WTC11 (cell line): ENCODE measurements around the gene HHAT. TPM values are rescaled to one million over a fixed set of nuclear protein-coding genes. Genes with fewer than 3 reads are reported as not detected.

ENCODE experiments used
- ATAC-seq: fragments of 200-7000 bp; cut with Tn5 transposase; 2 replicates; pipeline ENCODE4 v1.10.0; 2021; ENCODE audit warnings: mild to moderate bottlenecking, moderate library complexity
- CTCF ChIA-PET: fragments of 300-600 bp; sonication (Branson Sonifier 250); formaldehyde crosslinking; loops from one replicate; lab custom pipeline; 2021; ENCODE audit warnings: antibody characterized with exemption; lab: Charles Lee
- POLR2A ChIA-PET: fragments of 350-600 bp; sonication (Branson Sonifier 250); formaldehyde crosslinking; loops from one replicate; lab custom pipeline; 2021; ENCODE audit warnings: antibody characterized with exemption; lab: Charles Lee
- DNase-seq: peaks from one replicate; pipeline ENCODE4 v3.0.0; 2021; ENCODE audit warnings: low spot score
- H3K27ac Mint-ChIP-seq: 2 replicates; pipeline ENCODE4 v1.8.0; 2021; ENCODE audit warnings: mixed read lengths
- H3K27me3 Mint-ChIP-seq: 2 replicates; pipeline ENCODE4 v1.8.0; 2021; ENCODE audit warnings: low read depth, mild to moderate bottlenecking, moderate library complexity, mixed read lengths
- H3K36me3 Mint-ChIP-seq: 2 replicates; pipeline ENCODE4 v1.8.0; 2021; ENCODE audit warnings: mixed read lengths
- H3K4me1 Mint-ChIP-seq: 2 replicates; pipeline ENCODE4 v1.8.0; 2022; ENCODE audit warnings: mixed read lengths
- H3K4me3 Mint-ChIP-seq: 2 replicates; pipeline ENCODE4 v1.8.0; 2021; ENCODE audit warnings: mild to moderate bottlenecking, moderate library complexity, mixed read lengths
- H3K9me3 Mint-ChIP-seq: 2 replicates; pipeline ENCODE4 v1.8.0; 2021; ENCODE audit warnings: mixed read lengths
- AFF4 ChIP-seq: sonication (generic); formaldehyde crosslinking; IDR thresholded peaks from 2 replicates; pipeline ENCODE4 v1.8.1; 2023; ENCODE audit warnings: mild to moderate bottlenecking, missing genetic modification reagents, borderline replicate concordance
- ATF1 ChIP-seq: sonication (generic); formaldehyde crosslinking; IDR thresholded peaks from 2 replicates; pipeline ENCODE4 v1.8.1; 2023; ENCODE audit warnings: mild to moderate bottlenecking, moderate library complexity, missing genetic modification reagents
- CDX4 ChIP-seq: fragments of 250-450 bp; sonication (Bioruptor Pico); IDR thresholded peaks from 2 replicates; pipeline ENCODE4 v1.9.0; 2021; ENCODE audit warnings: moderate library complexity, mild to moderate bottlenecking, inconsistent platforms, borderline replicate concordance
- CREB1 ChIP-seq: sonication (generic); formaldehyde crosslinking; IDR thresholded peaks from 2 replicates; pipeline ENCODE4 v1.8.0; 2023; ENCODE audit warnings: mild to moderate bottlenecking, missing genetic modification reagents
- CREM ChIP-seq: sonication (generic); formaldehyde crosslinking; IDR thresholded peaks from 2 replicates; pipeline ENCODE4 v1.8.1; 2022; ENCODE audit warnings: mild to moderate bottlenecking, missing genetic modification reagents, moderate library complexity
- E2F5 ChIP-seq: sonication (generic); formaldehyde crosslinking; IDR thresholded peaks from 2 replicates; pipeline ENCODE4 v1.8.1; 2022; ENCODE audit warnings: mild to moderate bottlenecking, moderate library complexity, missing genetic modification reagents
- ELF4 ChIP-seq: sonication (generic); formaldehyde crosslinking; IDR thresholded peaks from 2 replicates; pipeline ENCODE4 v1.8.1; 2022; ENCODE audit warnings: low read depth, mild to moderate bottlenecking, moderate library complexity, missing genetic modification reagents
- FOXK1 ChIP-seq: sonication (generic); formaldehyde crosslinking; IDR thresholded peaks from 2 replicates; pipeline ENCODE4 v1.8.0; 2022; ENCODE audit warnings: mild to moderate bottlenecking, moderate library complexity, missing genetic modification reagents
- GRHL2 ChIP-seq: fragments of 250-450 bp; sonication (Bioruptor Pico); IDR thresholded peaks from 2 replicates; pipeline ENCODE4 v1.8.0; 2022; ENCODE audit warnings: mild to moderate bottlenecking, moderate library complexity; ENCODE audit not compliant: insufficient replicate concordance, severe bottlenecking
- HMGA2 ChIP-seq: fragments of 250-450 bp; sonication (Bioruptor Pico); IDR thresholded peaks from 2 replicates; pipeline ENCODE4 v1.4.0; 2021; ENCODE audit warnings: mild to moderate bottlenecking, moderate library complexity
- IRF1 ChIP-seq: sonication (generic); formaldehyde crosslinking; IDR thresholded peaks from 2 replicates; pipeline ENCODE4 v1.8.0; 2023; ENCODE audit warnings: missing genetic modification reagents
- JAZF1 ChIP-seq: fragments of 250-450 bp; sonication (Bioruptor Pico); IDR thresholded peaks from 2 replicates; pipeline ENCODE4 v1.9.0; 2021; ENCODE audit warnings: moderate library complexity, mild to moderate bottlenecking, inconsistent platforms
- JUN ChIP-seq: sonication (generic); formaldehyde crosslinking; IDR thresholded peaks from 2 replicates; pipeline ENCODE4 v1.8.0; 2023; ENCODE audit warnings: mild to moderate bottlenecking, missing genetic modification reagents
- MAX ChIP-seq: sonication (generic); formaldehyde crosslinking; IDR thresholded peaks from 2 replicates; pipeline ENCODE4 v1.8.0; 2022; ENCODE audit warnings: mild to moderate bottlenecking, missing genetic modification reagents
- MLX ChIP-seq: sonication (generic); formaldehyde crosslinking; IDR thresholded peaks from 2 replicates; pipeline ENCODE4 v1.8.1; 2023; ENCODE audit warnings: mild to moderate bottlenecking, missing genetic modification reagents, moderate library complexity
- MYBL2 ChIP-seq: sonication (generic); formaldehyde crosslinking; IDR thresholded peaks from 2 replicates; pipeline ENCODE4 v1.8.1; 2023; ENCODE audit warnings: mild to moderate bottlenecking, moderate library complexity, missing genetic modification reagents
- ZNF263 ChIP-seq: sonication (generic); formaldehyde crosslinking; IDR thresholded peaks from 2 replicates; pipeline ENCODE4 v1.8.1; 2022; ENCODE audit warnings: low read depth, mild to moderate bottlenecking, moderate library complexity, missing genetic modification reagents
- ZNF416 ChIP-seq: fragments of 250-450 bp; sonication (Bioruptor Pico); IDR thresholded peaks from 2 replicates; pipeline ENCODE4 v1.9.0; 2021; ENCODE audit warnings: mild to moderate bottlenecking, inconsistent platforms
- ZNF532 ChIP-seq: fragments of 250-450 bp; sonication (Bioruptor Pico); IDR thresholded peaks from 2 replicates; pipeline ENCODE4 v1.9.0; 2021; ENCODE audit warnings: mild to moderate bottlenecking, borderline replicate concordance
- total RNA-seq: library from RNA; stranded (reverse); gene quantifications from 3 replicates; pipeline ENCODE4 v1.2.3, GENCODE V29; 2021

HHAT gene
- total RNA-seq, 1 experiment from 2014 or later: 0.39 TPM

GRCh38 chr1:210301615-210302000 is 27.1 kb upstream of the HHAT start:
- H3K36me3 Mint-ChIP-seq: no peaks in the 10 kb centered on the region
- ATAC-seq (no peak), DNase-seq (no peak)
- H3K27ac Mint-ChIP-seq: no peak overlapping the region
- no peak overlapping the region for H3K4me3 Mint-ChIP-seq
- ChIA-PET CTCF (interaction anchor here (0.9 to 3.7 kb wide), 6 partner anchors 9 to 442 kb away, joined by 3 to 26 read pairs (median 4); no protein-coding TSS in a partner anchor), POLR2A (no interaction called here)
- peaks cover 24% of the 10 kb centered on the region for H3K4me1 Mint-ChIP-seq
- no peaks in the 10 kb centered on the region for H3K27me3 Mint-ChIP-seq
- TF ChIP-seq CREM (CRISPR knock-in tag) (no peak), HMGA2 (CRISPR knock-in tag) (no peak), MLX (CRISPR knock-in tag) (no peak), CREB1 (no peak), CDX4 (CRISPR knock-in tag) (no peak), JAZF1 (CRISPR knock-in tag) (no peak), IRF1 (CRISPR knock-in tag) (no peak), ATF1 (CRISPR knock-in tag) (no peak), GRHL2 (no peak), MAX (CRISPR knock-in tag) (no peak), MYBL2 (CRISPR knock-in tag) (no peak), ZNF263 (CRISPR knock-in tag) (no peak)
- H3K9me3 Mint-ChIP-seq: peaks cover 3% of the 10 kb centered on the region; the same call in 1 of the 2 replicates

GRCh38 chr1:210302501-210302900 is 26.2 kb upstream of the HHAT start:
- peaks cover 24% of the 10 kb centered on the region for H3K4me1 Mint-ChIP-seq
- H3K36me3 Mint-ChIP-seq: no peaks in the 10 kb centered on the region
- H3K4me3 Mint-ChIP-seq: no peak overlapping the region
- CTCF ChIA-PET: interaction anchor here (0.5 to 2.2 kb wide), 5 partner anchors 9 to 403 kb away, joined by 3 to 15 read pairs (median 3); no protein-coding TSS in a partner anchor
- POLR2A ChIA-PET: no interaction called here
- ATAC-seq: no peak
- H3K27me3 Mint-ChIP-seq: no peaks in the 10 kb centered on the region
- TF ChIP-seq ZNF416 (CRISPR knock-in tag) (no peak), E2F5 (no peak), FOXK1 (no peak), ELF4 (no peak), JUN (CRISPR knock-in tag) (no peak), AFF4 (CRISPR knock-in tag) (no peak), ZNF532 (CRISPR knock-in tag) (no peak)
- no peak for DNase-seq
- H3K9me3 Mint-ChIP-seq: peaks cover 3% of the 10 kb centered on the region; the same call in 1 of the 2 replicates
- H3K27ac Mint-ChIP-seq: no peak overlapping the region
